ENCODE measurements around the gene LAMB4.

LAMB4 gene

DNA sequence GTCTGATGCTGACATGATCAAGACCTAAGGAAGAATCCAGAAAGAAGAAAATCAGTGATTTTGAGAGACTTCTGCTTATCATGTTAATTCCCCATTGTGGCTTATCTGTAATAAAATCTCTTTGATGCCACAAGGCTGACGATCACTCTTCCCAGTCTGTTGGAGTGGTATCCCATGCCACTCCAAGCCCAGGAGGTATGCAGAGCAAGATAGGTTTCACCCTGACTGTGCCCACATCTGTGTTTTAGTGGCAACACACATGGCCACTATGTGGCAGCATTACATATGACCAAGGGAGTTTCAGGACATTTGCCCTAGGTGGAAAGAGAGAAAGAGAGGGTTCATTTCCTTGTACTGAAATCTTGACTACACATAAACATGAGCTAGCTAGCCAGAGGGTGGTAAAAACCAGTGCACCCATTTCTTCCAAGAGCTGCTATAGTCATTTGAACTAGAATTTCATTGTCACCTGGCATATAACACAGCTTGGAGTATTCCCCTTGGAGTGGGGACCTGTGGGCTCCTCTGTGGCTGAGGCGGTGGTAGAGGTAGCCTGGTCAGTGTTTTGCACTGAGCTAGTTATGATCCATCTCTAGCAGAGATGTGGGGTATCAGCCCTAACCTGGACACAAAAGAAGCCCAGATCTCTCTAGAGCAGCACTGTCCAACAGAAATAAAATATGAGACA, 20.8 kb downstream of the LAMB4 start:
- DNase-seq (ENCODE audit: low read depth) = no peak

GRCh38 chr7:108108131-108108530, 22.0 kb downstream of the LAMB4 start:
- DNase-seq (ENCODE audit: low read depth) = no peak

- DNase-seq (ENCODE audit: low read depth) = no peak
Measured at GRCh38 chr7:108104324-108104723, 25.8 kb downstream of the LAMB4 start.

GRCh38 chr7:108103558-108104298, 26.4 kb downstream of the LAMB4 start:
- no peak for DNase-seq (ENCODE audit: low read depth)

GRCh38 chr7:108102671-108103312, 27.4 kb downstream of the LAMB4 start:
- no peak for DNase-seq (ENCODE audit: low read depth)

DNA sequence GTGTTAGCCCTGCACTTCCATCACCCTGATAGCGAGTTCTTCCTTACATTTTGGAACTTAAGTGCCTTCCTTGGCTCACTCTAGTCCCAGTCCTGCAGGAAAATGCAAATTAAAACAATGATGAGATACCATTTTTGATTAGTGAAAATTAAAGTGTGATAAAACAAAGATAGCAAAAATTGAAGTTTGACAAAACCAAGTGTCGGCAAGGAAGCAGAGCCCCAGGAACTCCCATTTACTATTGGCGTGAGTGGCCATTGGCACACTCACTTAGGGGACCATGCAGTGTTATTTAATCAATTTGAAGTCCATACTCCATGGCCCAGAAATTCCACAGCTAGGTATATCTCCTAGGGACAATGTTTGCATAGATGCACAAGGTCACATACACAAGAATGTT, 28.4 kb downstream of the LAMB4 start:
- no peak for DNase-seq (ENCODE audit: low read depth)

- no peak for DNase-seq (ENCODE audit: low read depth)
Measured at GRCh38 chr7:108099713-108100112, 30.4 kb downstream of the LAMB4 start.

GRCh38 chr7:108097703-108098102, 32.5 kb downstream of the LAMB4 start:
- no peak for DNase-seq (ENCODE audit: low read depth)

- DNase-seq (ENCODE audit: low read depth) = no peak
Measured at GRCh38 chr7:108096996-108097395, 33.2 kb downstream of the LAMB4 start.

DNA sequence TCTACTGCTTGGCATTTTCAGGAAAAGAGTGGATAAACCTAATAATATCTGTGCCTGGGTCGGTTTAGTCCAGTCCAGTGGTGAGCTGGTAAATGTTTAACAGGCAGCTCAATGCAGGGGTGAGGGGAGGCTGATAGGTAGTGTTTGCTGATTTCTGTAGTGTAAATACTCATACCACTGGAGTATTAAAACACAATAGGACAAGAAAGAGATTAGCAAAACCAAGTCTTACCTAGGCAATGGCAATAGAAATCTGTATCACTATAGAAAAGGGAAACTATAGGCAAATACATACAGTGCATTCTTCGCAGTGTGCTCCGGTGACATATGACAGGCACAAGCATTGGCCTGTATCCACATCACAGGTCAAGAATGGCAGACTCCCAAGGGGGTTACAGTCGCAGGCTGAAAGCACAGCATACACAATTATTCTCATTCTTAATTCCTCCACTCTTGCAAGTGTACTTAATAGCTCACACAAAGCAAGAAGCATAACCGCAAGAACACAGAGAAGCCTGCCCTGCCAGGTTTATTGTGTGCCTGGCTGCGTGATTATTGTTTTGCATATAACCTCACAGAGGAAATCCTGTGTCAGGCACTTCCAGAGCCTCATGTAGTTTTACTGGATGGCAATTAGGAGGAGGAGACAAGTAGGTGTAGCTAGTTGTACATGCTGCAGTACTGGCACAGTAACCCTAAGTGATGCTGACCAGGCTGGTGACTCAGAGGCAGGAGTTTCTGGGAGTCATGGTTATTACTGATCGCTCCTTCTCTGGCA, 35.0 kb downstream of the LAMB4 start:
- DNase-seq (ENCODE audit: low read depth) = peak; percentile 24

GRCh38 chr7:108094346-108094745, 35.8 kb downstream of the LAMB4 start:
- no peak for DNase-seq (ENCODE audit: low read depth)

- DNase-seq (ENCODE audit: low read depth) = no peak
Measured at GRCh38 chr7:108093851-108094331, 36.3 kb downstream of the LAMB4 start.

DNA sequence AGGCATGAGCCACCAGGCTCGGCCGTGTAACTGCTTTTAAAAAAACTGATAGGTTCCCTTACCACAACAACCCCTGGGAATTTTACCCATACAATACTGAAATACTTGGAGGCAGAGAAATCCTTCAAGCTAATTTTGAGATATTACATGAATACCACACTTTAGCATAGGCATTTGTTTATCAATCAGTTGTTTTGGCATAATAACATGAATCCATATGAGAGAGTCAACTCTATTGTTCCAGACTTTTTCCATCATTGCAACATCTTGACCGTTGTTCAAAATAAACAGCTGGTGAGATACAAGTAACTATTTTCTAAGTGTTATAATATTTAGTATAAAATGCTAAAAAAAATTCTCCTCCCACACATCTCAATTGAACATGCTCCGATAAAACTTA, 36.8 kb downstream of the LAMB4 start:
- DNase-seq (ENCODE audit: low read depth) = no peak

DNA sequence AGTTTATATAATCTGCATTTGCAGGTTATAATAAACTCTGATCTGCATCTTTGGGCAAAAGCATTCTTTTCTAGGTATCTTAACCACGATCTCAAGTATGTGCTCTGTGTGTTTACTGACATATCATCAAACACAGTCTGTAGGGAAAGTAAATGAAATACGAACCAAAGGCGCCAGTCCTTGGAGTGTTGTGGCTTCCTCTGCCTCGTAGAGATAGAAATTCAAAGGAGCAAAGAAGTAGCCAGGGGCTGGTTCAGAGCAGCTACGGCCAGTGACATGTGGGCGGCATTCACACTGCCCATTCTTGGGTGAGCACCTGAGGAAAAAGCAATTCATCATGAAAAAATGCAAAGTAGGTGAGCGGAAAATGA, 38.7 kb downstream of the LAMB4 start:
- DNase-seq (ENCODE audit: low read depth) = no peak

DNA sequence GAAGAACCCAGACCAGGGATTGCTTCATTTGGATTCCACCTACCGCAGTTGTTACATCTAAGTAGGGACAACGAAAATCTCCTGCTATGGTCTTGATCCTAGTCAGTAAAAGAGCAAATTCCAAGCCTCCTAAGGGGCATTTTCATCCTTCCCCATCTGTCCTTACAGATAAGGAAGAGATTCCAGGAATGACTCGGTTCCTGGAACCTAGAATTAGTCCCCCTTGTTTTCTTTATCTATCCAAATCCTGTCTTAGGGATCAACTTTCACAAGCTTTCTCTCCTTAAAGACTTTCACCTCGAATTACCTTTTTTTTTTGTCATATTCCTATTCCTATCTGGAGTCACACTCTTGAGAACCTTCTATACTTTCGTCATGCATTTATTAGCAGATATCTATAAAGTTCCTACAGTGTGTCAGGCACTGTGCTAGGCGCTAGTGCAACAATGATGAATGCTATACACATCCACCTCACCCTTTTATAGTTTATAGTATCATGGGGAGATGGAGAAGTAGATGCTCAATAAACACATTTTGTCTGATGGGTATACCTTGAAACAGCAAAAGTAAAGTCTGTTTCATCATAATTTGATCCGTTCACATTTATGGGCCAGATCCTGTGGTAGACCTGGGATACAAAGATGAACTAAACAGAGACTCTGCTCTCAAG, 39.2 kb downstream of the LAMB4 start:
- DNase-seq (ENCODE audit: low read depth) = no peak

DNA sequence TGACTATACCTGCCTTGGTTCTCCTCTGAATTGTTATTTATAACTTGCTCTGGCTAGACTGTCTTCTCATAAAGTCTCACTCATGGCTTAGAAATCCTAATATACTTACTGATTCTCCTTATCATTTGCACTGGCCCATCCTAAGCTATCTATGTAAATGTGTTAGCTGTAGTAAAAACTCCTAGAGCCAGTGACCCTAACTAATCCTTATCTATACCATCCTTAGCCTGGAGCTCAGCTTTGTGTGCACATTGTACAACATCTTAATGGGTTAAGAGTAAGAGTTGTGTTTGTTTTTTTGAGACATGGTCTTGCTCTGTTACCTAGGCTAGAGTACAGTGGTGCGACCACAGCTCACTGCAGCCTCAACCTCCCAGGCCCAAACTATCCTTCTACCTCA, 40.8 kb downstream of the LAMB4 start:
- no peak for DNase-seq (ENCODE audit: low read depth)

DNA sequence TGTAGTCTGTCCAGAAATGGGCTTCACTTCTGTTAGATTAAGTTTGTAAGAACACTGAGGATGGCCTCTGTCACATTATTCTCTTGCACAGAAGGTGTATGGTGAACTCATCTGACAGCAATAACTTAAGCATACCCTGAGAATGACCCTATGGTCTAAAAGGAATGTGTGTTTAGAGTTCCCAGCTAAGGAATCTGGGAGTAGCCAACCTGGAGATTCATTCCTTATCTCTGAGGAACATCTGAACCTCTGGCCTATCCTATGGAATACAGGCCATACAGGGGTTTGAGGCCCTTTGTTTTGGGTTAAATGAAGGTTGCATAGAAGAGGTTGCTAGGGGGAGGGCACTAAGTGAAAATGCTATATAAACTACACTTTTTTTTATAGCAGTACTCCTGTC, 41.4 kb downstream of the LAMB4 start:
- no peak for DNase-seq (ENCODE audit: low read depth)

DNA sequence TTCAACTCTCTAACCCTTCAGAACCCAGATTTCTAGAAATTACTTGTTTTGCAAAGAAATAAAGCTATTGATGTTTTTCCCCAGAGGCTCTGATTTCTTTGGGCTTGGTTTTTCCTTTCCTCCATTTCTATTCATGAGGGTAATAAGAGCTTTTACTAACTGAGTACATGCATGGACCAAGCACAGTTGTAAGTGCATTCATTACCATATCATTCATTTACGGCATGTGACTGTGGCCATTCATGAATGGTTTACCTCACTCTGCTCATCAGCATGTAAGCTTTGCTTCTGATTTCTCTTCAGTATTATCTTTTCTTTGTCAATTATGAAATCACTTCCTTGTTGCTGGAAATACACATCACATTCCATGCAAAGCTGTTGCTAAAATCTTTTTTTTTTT, 42.4 kb downstream of the LAMB4 start:
- DNase-seq (ENCODE audit: low read depth) = no peak

GRCh38 chr7:108086962-108087361, 43.2 kb downstream of the LAMB4 start:
- DNase-seq (ENCODE audit: low read depth) = no peak

DNA sequence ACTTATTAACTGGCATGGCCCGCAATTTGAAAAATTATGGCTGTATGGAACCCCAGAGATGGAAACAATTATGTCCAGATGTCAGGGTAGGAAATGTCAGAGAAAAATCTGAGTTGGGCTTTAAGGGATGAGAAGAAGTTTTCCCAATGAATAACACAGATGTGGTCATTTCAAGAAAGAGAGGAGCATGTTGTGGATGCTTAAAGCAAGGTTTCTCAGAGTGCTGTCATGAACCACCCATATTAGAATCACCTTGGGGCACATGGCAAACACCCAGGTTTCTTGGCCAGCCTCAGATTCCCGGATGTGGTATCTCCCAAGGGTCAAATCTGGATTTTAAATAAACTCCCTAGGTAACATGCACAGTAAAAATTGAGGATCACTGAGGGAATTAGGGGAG, 43.6 kb downstream of the LAMB4 start:
- DNase-seq (ENCODE audit: low read depth) = no peak

DNA sequence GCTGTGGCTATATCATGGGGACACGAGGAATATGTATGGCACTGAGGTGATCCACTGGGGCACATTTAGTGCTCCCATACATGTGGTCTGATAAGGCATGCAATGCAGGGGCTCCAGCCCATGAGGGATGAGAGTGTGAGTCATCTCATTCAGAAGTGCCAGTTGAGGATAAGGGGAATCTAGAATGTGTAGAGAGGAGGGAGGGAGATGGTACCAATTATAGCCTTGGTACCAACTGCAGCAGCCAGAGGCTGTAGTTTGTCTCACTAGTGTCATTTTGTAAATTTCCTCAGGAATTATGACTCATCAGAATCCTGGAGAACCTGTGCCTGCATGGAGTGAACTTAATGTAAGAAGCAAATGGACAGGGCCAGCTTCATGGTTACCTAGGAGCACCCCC, 46.2 kb downstream of the LAMB4 start:
- DNase-seq (ENCODE audit: low read depth) = no peak
